ENCODE measurements around the gene NECAB2. TPM values are rescaled to one million over a fixed set of nuclear protein-coding genes. Genes with fewer than 3 reads are reported as not detected.

NECAB2 gene
- total RNA-seq, 1 donor from 2014 or later: not detected

- no peaks in the 10 kb centered on the region for H3K9me3 ChIP-seq
- H3K27me3 ChIP-seq: no peaks in the 10 kb centered on the region
- peaks cover 0 to 10% of the 10 kb centered on the region in 2 donors for H3K36me3 ChIP-seq
- peak overlapping the region; percentile 88 for H3K27ac ChIP-seq
- DNase-seq (ENCODE audit: extremely low spot score in 2 of 2): no peak
- TF ChIP-seq POLR2A (IDR thresholded peaks at IDR 0.05) (no peak), POLR2AphosphoS5 (IDR thresholded peaks at IDR 0.05; ENCODE audit: insufficient read depth in 1 of 2, low read depth in 1 of 2) (no peak), CTCF (IDR thresholded peaks at IDR 0.05) (no peak)
- intact Hi-C loops (cut with DNase I): loop anchor here (10.0 kb wide), 1 partner anchor 220 kb away; no protein-coding TSS in a partner anchor
- H3K4me3 ChIP-seq: no peak overlapping the region
- H3K4me1 ChIP-seq: peaks cover 31% of the 10 kb centered on the region
These were observed 13.4 kb upstream of the NECAB2 start for GRCh38 chr16:83954577-83955016.

DNA sequence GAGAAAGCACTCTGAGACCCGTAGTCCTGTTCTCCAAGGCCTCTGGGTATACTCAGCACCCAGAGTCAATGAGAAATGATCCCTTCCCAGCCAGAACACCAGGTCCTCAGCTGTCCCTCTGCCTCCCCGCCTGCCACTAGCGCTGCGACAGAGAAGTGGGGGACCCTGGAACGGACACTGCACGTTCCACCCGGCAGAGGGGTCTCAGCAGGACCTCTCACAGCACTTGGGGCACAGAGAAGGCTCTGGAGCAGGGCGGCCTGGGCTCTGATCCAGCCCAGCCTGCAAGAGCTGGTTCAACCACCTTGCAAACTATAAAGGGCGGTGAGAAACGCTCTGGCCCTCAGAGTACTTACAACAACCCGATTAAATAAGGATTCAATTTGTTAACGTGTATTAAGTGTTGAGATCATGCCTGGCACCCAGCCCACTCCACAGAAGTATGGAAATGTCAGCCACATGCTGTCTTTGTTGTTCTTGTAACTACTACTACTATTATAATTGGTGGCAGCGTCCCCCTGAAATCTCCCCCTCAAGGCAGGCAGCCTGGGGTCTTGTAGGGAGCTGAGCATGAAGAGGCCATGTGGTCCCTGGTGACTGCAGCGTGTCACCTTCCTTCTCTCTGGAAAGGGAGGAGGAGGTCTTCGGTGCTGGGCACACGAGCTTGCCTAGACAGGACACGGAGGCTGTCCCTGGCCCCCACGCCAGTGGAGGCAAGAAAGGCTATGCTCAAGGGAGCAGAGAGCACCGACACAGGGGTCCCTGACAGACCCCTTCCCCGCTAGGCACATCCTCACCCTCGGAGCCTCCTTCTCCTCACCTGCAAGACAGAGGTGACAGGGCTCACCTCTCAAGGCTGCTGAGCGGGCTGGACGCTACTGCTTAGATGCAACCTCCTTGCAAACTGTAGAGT is 12.6 kb upstream of the NECAB2 start:
- Histone ChIP-seq H3K4me1 (peaks cover 31% of the 10 kb centered on the region), H3K27me3 (no peaks in the 10 kb centered on the region), H3K36me3 (peaks cover 0 to 11% of the 10 kb centered on the region in 2 donors), H3K27ac (peak overlapping the region; percentile 88), H3K9me3 (no peaks in the 10 kb centered on the region), H3K4me3 (no peak overlapping the region)
- TF ChIP-seq POLR2AphosphoS5 (IDR thresholded peaks at IDR 0.05; ENCODE audit: insufficient read depth in 1 of 2, low read depth in 1 of 2) (no peak), CTCF (IDR thresholded peaks at IDR 0.05) (no peak), POLR2A (IDR thresholded peaks at IDR 0.05) (no peak)
- intact Hi-C loops (cut with DNase I): loop anchor here (10.0 kb wide), 1 partner anchor 219 kb away; no protein-coding TSS in a partner anchor
- no peak for DNase-seq (ENCODE audit: extremely low spot score in 2 of 2)

- DNase-seq (ENCODE audit: extremely low spot score in 2 of 2): no peak
These were observed 11.4 kb upstream of the NECAB2 start for GRCh38 chr16:83956336-83957289.

DNA sequence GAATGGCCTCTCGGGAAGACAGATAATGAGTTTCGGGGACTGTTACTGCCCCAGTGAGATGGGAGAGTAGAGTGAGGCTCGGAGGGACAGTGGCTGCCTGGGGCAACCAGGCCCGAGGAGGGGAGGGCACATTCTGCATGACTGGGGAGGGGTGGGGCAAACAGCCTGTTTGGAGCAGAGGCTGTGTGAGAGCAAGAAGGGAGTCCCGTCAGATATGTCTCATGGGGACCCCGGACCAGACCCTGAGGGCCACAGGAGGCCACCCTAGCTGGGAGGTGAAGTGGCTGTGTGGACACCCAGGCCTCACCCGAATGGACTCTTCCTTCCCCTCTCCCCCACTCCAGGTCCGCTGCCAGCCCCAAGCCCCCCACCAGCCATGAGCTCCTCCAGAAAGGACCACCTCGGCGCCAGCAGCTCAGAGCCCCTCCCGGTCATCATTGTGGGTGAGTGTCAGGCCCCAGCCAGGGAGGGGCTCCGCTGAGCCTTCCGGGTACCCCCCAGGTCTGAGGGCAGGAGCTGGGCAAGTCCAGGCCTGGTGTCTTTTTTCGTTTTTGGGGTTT is 10.7 kb upstream of the NECAB2 start:
- Histone ChIP-seq H3K27me3 (no peaks in the 10 kb centered on the region), H3K4me3 (no peak overlapping the region), H3K9me3 (no peaks in the 10 kb centered on the region), H3K36me3 (peaks cover 0 to 16% of the 10 kb centered on the region in 2 donors), H3K4me1 (peaks cover 30% of the 10 kb centered on the region), H3K27ac (no peak overlapping the region)
- no peak for TF ChIP-seq CTCF (IDR thresholded peaks at IDR 0.05)
- no peak for TF ChIP-seq POLR2A (IDR thresholded peaks at IDR 0.05)
- no peak for TF ChIP-seq POLR2AphosphoS5 (IDR thresholded peaks at IDR 0.05; ENCODE audit: insufficient read depth in 1 of 2, low read depth in 1 of 2)
- DNase-seq (ENCODE audit: extremely low spot score in 2 of 2): no peak
- intact Hi-C loops (cut with DNase I): loop anchor here (10.0 kb wide), 1 partner anchor 217 kb away; no protein-coding TSS in a partner anchor

More at GRCh38 chr16:83956336-83957289, 11.4 kb upstream of the NECAB2 start:
- H3K9me3 ChIP-seq: no peaks in the 10 kb centered on the region
- intact Hi-C loops (cut with DNase I): loop anchor here (10.0 kb wide), 1 partner anchor 218 kb away; no protein-coding TSS in a partner anchor
- H3K36me3 ChIP-seq: peaks cover 0 to 16% of the 10 kb centered on the region in 2 donors
- H3K4me3 ChIP-seq: no peak overlapping the region
- H3K27me3 ChIP-seq: no peaks in the 10 kb centered on the region
- no peak for TF ChIP-seq POLR2AphosphoS5 (IDR thresholded peaks at IDR 0.05; ENCODE audit: insufficient read depth in 1 of 2, low read depth in 1 of 2)
- no peak for TF ChIP-seq POLR2A (IDR thresholded peaks at IDR 0.05)
- peak; percentile 45 to 58 (median 53) for TF ChIP-seq CTCF (IDR thresholded peaks at IDR 0.05)
- peaks cover 31% of the 10 kb centered on the region for H3K4me1 ChIP-seq
- no peak overlapping the region for H3K27ac ChIP-seq

Measured in vagina (tissue), 2 donors.